Measurements from ENCODE around the gene ABLIM1.

The ABLIM1 gene

GRCh38 chr10:114501650-114502049, 156.4 kb downstream of the ABLIM1 start:
- TF ChIP-seq CREB1 (IDR thresholded peaks at IDR 0.05; ENCODE audit: low read depth), result no peak
- TF ChIP-seq MAX (IDR thresholded peaks at IDR 0.05), result no peak
- no peak for TF ChIP-seq NFIC (IDR thresholded peaks at IDR 0.05)
- no peak for TF ChIP-seq EGR1 (IDR thresholded peaks at IDR 0.05)
- no peak for TF ChIP-seq ZBTB7A (IDR thresholded peaks at IDR 0.05; ENCODE audit: low read depth)
- TF ChIP-seq TCF12 (IDR thresholded peaks at IDR 0.05; ENCODE audit: low read depth), result no peak
- TF ChIP-seq FOXM1 (IDR thresholded peaks at IDR 0.05; ENCODE audit: borderline replicate concordance, low read depth), result no peak
- TF ChIP-seq TEAD4 (IDR thresholded peaks at IDR 0.05), result no peak
- no peak for TF ChIP-seq REST (IDR thresholded peaks at IDR 0.05; ENCODE audit: low read depth)

DNA sequence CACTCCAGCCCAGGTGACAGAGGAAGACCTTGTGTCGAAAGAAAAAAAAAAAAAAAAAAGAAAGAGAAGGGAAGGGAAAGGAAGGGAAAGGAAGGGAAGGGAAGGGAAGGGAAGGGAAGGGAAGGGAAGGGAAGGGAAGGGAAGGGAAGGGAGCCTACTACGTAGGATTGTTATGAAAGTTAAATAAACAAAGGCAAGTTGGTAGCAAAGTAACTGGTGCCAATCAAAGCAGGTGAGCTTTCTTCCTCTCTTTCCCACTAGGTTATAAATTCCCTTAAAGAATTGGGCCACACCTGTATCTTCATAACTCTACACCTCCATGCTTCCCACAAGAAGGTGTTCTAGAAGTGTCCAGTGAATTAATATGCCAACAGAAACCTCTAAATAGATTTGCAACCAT, 157.4 kb downstream of the ABLIM1 start:
- no peak for TF ChIP-seq NFIC (IDR thresholded peaks at IDR 0.05)
- TF ChIP-seq CEBPB (IDR thresholded peaks at IDR 0.05), result no peak
- TF ChIP-seq REST (IDR thresholded peaks at IDR 0.05; ENCODE audit: low read depth), result no peak
- TF ChIP-seq YY1 (IDR thresholded peaks at IDR 0.05; ENCODE audit: low read depth), result no peak
- no peak for TF ChIP-seq ZBTB7A (IDR thresholded peaks at IDR 0.05; ENCODE audit: low read depth)
- no peak for TF ChIP-seq RAD21 (IDR thresholded peaks at IDR 0.05; ENCODE audit: low read depth)
- no peak for TF ChIP-seq TCF12 (IDR thresholded peaks at IDR 0.05; ENCODE audit: low read depth)
- TF ChIP-seq FOXM1 (IDR thresholded peaks at IDR 0.05; ENCODE audit: borderline replicate concordance, low read depth), result no peak
- TF ChIP-seq TAF1 (IDR thresholded peaks at IDR 0.05; ENCODE audit: low read depth), result no peak
- TF ChIP-seq TEAD4 (IDR thresholded peaks at IDR 0.05), result no peak
- TF ChIP-seq MAX (IDR thresholded peaks at IDR 0.05), result no peak
- TF ChIP-seq EGR1 (IDR thresholded peaks at IDR 0.05), result no peak
- TF ChIP-seq USF1 (IDR thresholded peaks at IDR 0.05), result no peak
- TF ChIP-seq CREB1 (IDR thresholded peaks at IDR 0.05; ENCODE audit: low read depth), result no peak

GRCh38 chr10:114499630-114500190, 158.4 kb downstream of the ABLIM1 start:
- TF ChIP-seq TAF1 (IDR thresholded peaks at IDR 0.05; ENCODE audit: low read depth), result no peak
- TF ChIP-seq TEAD4 (IDR thresholded peaks at IDR 0.05), result no peak
- no peak for TF ChIP-seq YY1 (IDR thresholded peaks at IDR 0.05; ENCODE audit: low read depth)
- no peak for TF ChIP-seq REST (IDR thresholded peaks at IDR 0.05; ENCODE audit: low read depth)
- no peak for TF ChIP-seq USF1 (IDR thresholded peaks at IDR 0.05)
- no peak for TF ChIP-seq CEBPB (IDR thresholded peaks at IDR 0.05)
- TF ChIP-seq EGR1 (IDR thresholded peaks at IDR 0.05), result no peak
- no peak for TF ChIP-seq FOXM1 (IDR thresholded peaks at IDR 0.05; ENCODE audit: borderline replicate concordance, low read depth)
- no peak for TF ChIP-seq ZBTB7A (IDR thresholded peaks at IDR 0.05; ENCODE audit: low read depth)
- TF ChIP-seq EP300 (IDR thresholded peaks at IDR 0.05; ENCODE audit: borderline replicate concordance), result no peak
- TF ChIP-seq RAD21 (IDR thresholded peaks at IDR 0.05; ENCODE audit: low read depth), result no peak
- no peak for TF ChIP-seq NFIC (IDR thresholded peaks at IDR 0.05)
- TF ChIP-seq MAX (IDR thresholded peaks at IDR 0.05), result no peak

DNA sequence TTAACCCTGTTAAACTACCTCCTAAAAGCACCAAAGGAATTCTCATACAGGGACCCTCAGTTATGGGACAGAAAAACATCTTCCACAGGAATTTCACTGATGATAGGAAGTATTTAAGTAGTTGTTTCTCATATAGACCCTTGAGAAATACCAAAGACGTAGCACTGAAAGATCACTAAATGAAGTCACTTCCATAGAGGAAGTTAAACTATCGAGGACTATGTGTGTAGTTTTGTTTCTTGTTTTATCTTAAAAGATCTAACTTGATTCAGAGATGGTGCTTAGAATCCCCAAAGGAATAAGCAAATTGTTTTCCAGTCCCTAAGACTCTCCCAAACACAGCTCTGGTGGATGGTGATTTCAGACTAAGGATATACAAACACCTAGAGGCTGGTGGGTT, 159.0 kb downstream of the ABLIM1 start:
- TF ChIP-seq MAX (IDR thresholded peaks at IDR 0.05) (no peak), CREB1 (IDR thresholded peaks at IDR 0.05; ENCODE audit: low read depth) (no peak), TCF12 (IDR thresholded peaks at IDR 0.05; ENCODE audit: low read depth) (no peak), TEAD4 (IDR thresholded peaks at IDR 0.05) (no peak), EGR1 (IDR thresholded peaks at IDR 0.05) (no peak), RAD21 (IDR thresholded peaks at IDR 0.05; ENCODE audit: low read depth) (no peak)

Data from Ishikawa (cell line).